Glomerular visceral epithelial cell (primary cell): ENCODE measurements around the gene MYCL.
"Not testable (repeated sequence)": the region's sequence is repeated elsewhere in the genome, so short reads cannot be mapped to it uniquely, and the experiment has no call there.

Experiments
- DNase-seq: peaks from one replicate; pipeline ENCODE4 v3.0.0-alpha.2; 2016; ENCODE audit errors: extremely low spot score

The MYCL gene

GRCh38 chr1:39890880-39891279 lies 10.8 kb downstream of the MYCL start:
- no peak for DNase-seq

GRCh38 chr1:39890273-39890672 lies 11.4 kb downstream of the MYCL start:
- no peak for DNase-seq

- no peak for DNase-seq
These were observed 14.9 kb downstream of the MYCL start for GRCh38 chr1:39886757-39887231.

GRCh38 chr1:39885516-39885915 lies 16.2 kb downstream of the MYCL start:
- no peak for DNase-seq

- DNase-seq, result no peak
These were observed 19.6 kb downstream of the MYCL start for GRCh38 chr1:39882152-39882551.

- DNase-seq, result no peak
These were observed 23.4 kb downstream of the MYCL start for GRCh38 chr1:39877980-39878956.

GRCh38 chr1:39877231-39877778 lies 24.4 kb downstream of the MYCL start:
- DNase-seq, result no peak

GRCh38 chr1:39876144-39876543 lies 25.6 kb downstream of the MYCL start:
- DNase-seq, result no peak

GRCh38 chr1:39872698-39873097 lies 29.0 kb downstream of the MYCL start:
- no peak for DNase-seq

GRCh38 chr1:39871796-39872195 lies 29.9 kb downstream of the MYCL start:
- no peak for DNase-seq

- not testable (repeated sequence) for DNase-seq
These were observed 30.7 kb downstream of the MYCL start for GRCh38 chr1:39871043-39871442.

- not testable (repeated sequence) for DNase-seq
These were observed 32.1 kb downstream of the MYCL start for GRCh38 chr1:39869538-39870112.

- peak; percentile 18 for DNase-seq
These were observed 35.0 kb downstream of the MYCL start for GRCh38 chr1:39866767-39867166.

GRCh38 chr1:39865762-39866161 lies 36.0 kb downstream of the MYCL start:
- no peak for DNase-seq

- no peak for DNase-seq
These were observed 38.5 kb downstream of the MYCL start for GRCh38 chr1:39863177-39863576.

GRCh38 chr1:39861003-39861402 lies 40.7 kb downstream of the MYCL start:
- no peak for DNase-seq

- no peak for DNase-seq
These were observed 41.6 kb downstream of the MYCL start for GRCh38 chr1:39859859-39860812.

- DNase-seq, result no peak
These were observed 43.4 kb downstream of the MYCL start for GRCh38 chr1:39858315-39858714.

GRCh38 chr1:39857126-39857878 lies 44.4 kb downstream of the MYCL start:
- DNase-seq, result no peak

GRCh38 chr1:39854738-39855137 lies 47.0 kb downstream of the MYCL start:
- DNase-seq, result no peak

GRCh38 chr1:39854314-39854713 lies 47.4 kb downstream of the MYCL start:
- no peak for DNase-seq
